CD14-positive monocyte (primary cell): ENCODE measurements around the gene ELP6. TPM values are rescaled to one million over a fixed set of nuclear protein-coding genes. Genes with fewer than 3 reads are reported as not detected.
A peak's percentile ranks its signal among the peaks of the same experiment; 100 is the strongest.

ENCODE experiments used
- DNase-seq, 3 donors: peaks; one replicate each; pipeline ENCODE4 v3.0.0-alpha.2; 2011 to 2022
- H2AFZ ChIP-seq: 2 replicates; pipeline ENCODE4 v1.6.0; 2012; ENCODE audit warnings: mild to moderate bottlenecking, low read depth, low read length, inconsistent platforms; ENCODE audit not compliant: insufficient read depth, poor library complexity, severe bottlenecking
- H3K27ac ChIP-seq, 2 donors: 1 replicate in 1 of 2; 2 replicates in 1 of 2; pipeline ENCODE4 v1.5.1; 2012 to 2013; ENCODE audit warnings: low read length in 2 of 2, control low read depth in 1 of 2, inconsistent platforms in 1 of 2, low read depth in 1 of 2, mild to moderate bottlenecking in 1 of 2
- H3K27me3 ChIP-seq, 2 donors: one replicate each; pipeline versions ENCODE4 v1.6.0 to v1.6.1; 2011 to 2013; ENCODE audit warnings: low read length in 2 of 2; ENCODE audit not compliant: control insufficient read depth in 2 of 2, insufficient read depth in 2 of 2
- H3K36me3 ChIP-seq, 2 donors: replicated peaks in 1 of 2; 1 replicate in 1 of 2; 2 replicates in 1 of 2; pipeline versions ENCODE4 v1.5.1 to v1.6.1; 2012 to 2013; ENCODE audit warnings: low read length in 2 of 2, control low read depth in 1 of 2, inconsistent platforms in 1 of 2, mild to moderate bottlenecking in 1 of 2; ENCODE audit not compliant: insufficient read depth in 2 of 2, control insufficient read depth in 1 of 2
- H3K4me1 ChIP-seq, 2 donors: 1 replicate in 1 of 2; 2 replicates in 1 of 2; pipeline versions ENCODE4 v1.5.1 to v1.6.1; 2012 to 2013; ENCODE audit warnings: low read length in 2 of 2, control low read depth in 1 of 2, inconsistent platforms in 1 of 2, mild to moderate bottlenecking in 1 of 2, moderate library complexity in 1 of 2; ENCODE audit not compliant: insufficient read depth in 2 of 2, control insufficient read depth in 1 of 2
- H3K4me2 ChIP-seq: replicated peaks from 2 replicates; pipeline ENCODE3; 2012; ENCODE audit warnings: low read length, moderate library complexity, mild to moderate bottlenecking; ENCODE audit not compliant: poor library complexity, severe bottlenecking; ENCODE audit errors: extremely low read depth
- H3K4me3 ChIP-seq, 3 experiments: fragments of 200-600 bp in 1 of 3; sonication (generic) in 1 of 3; replicated peaks in 1 of 3; 1 replicate in 2 of 3; 2 replicates in 1 of 3; pipeline ENCODE4 v1.5.1; 2011 to 2013; ENCODE audit warnings: low read length in 3 of 3, mild to moderate bottlenecking in 3 of 3, control low read depth in 2 of 3, low read depth in 2 of 3, inconsistent platforms in 1 of 3, moderate library complexity in 1 of 3
- H3K79me2 ChIP-seq: 2 replicates; pipeline ENCODE4 v1.6.0; 2012; ENCODE audit warnings: mild to moderate bottlenecking, control low read depth, inconsistent platforms, low read length, moderate library complexity; ENCODE audit not compliant: insufficient read depth
- H3K9ac ChIP-seq: 2 replicates; pipeline ENCODE4 v1.6.0; 2017; ENCODE audit warnings: low read length, mild to moderate bottlenecking; ENCODE audit not compliant: insufficient read depth, poor library complexity, severe bottlenecking
- H3K9me3 ChIP-seq, 2 donors: replicated peaks in 1 of 2; 1 replicate in 1 of 2; 2 replicates in 1 of 2; pipeline versions ENCODE4 v1.5.1 to v1.6.1; 2012 to 2013; ENCODE audit warnings: low read length in 2 of 2, control low read depth in 1 of 2; ENCODE audit not compliant: control insufficient read depth in 1 of 2, insufficient read depth in 1 of 2
- H4K20me1 ChIP-seq: 2 replicates; pipeline ENCODE4 v1.6.0; 2012; ENCODE audit warnings: mild to moderate bottlenecking, low read length, control low read depth, moderate library complexity; ENCODE audit not compliant: insufficient read depth
- H3K27ac Mint-ChIP-seq, 7 donors: one replicate each; pipeline ENCODE4 v1.8.0; 2020; ENCODE audit warnings: mild to moderate bottlenecking in 7 of 7, mixed read lengths in 7 of 7, moderate library complexity in 6 of 7, inconsistent platforms in 2 of 7
- H3K27me3 Mint-ChIP-seq, 3 donors: one replicate each; pipeline ENCODE4 v1.8.0; 2021 to 2022; ENCODE audit warnings: low read depth in 3 of 3, mild to moderate bottlenecking in 3 of 3, mixed read lengths in 3 of 3, moderate library complexity in 3 of 3, inconsistent platforms in 1 of 3
- H3K36me3 Mint-ChIP-seq, 2 donors: one replicate each; pipeline ENCODE4 v1.8.0; 2020; ENCODE audit warnings: mixed read lengths in 2 of 2, inconsistent platforms in 1 of 2, mild to moderate bottlenecking in 1 of 2
- H3K4me1 Mint-ChIP-seq: one replicate; pipeline ENCODE4 v1.8.0; 2020; ENCODE audit warnings: mild to moderate bottlenecking, mixed read lengths
- H3K4me3 Mint-ChIP-seq, 2 donors: one replicate each; pipeline ENCODE4 v1.8.0; 2020; ENCODE audit warnings: mild to moderate bottlenecking in 2 of 2, mixed read lengths in 2 of 2, moderate library complexity in 1 of 2
- H3K9me3 Mint-ChIP-seq, 7 donors: one replicate each; pipeline ENCODE4 v1.8.0; 2020 to 2022; ENCODE audit warnings: mixed read lengths in 7 of 7, mild to moderate bottlenecking in 6 of 7, moderate library complexity in 6 of 7, inconsistent platforms in 2 of 7
- WGBS: methylation state at CpG from one replicate; pipeline ENCODE4 v1.1.5; 2013; ENCODE audit warnings: missing lambda C conversion rate; ENCODE audit not compliant: insufficient coverage; 5-methylcytosine and 5-hydroxymethylcytosine counted together
- intact Hi-C, 2 donors: fragments of 100-400 bp; cut with micrococcal nuclease; formaldehyde crosslinking; loops; one replicate each; pipeline versions ENCODE4 v1.15.0 to v1.15.1; 2023
- polyA plus RNA-seq, 3 donors: library from polyadenylated mRNA; depleted of rRNA in 1 of 3; unstranded in 2 of 3; stranded (reverse) in 1 of 3; fragments of 300-500 nt in 2 of 3; fragments of >200 nt in 1 of 3; fragmentation: Illumina TruSeq in 2 of 3; gene quantifications; 1 replicate in 2 of 3; 2 replicates in 1 of 3; pipeline ENCODE4 v1.2.3, GENCODE V29; 2012 to 2021
- TF ChIP-seq, protein P1 (sequence below): fragments of 200-600 bp; IDR thresholded peaks from one replicate; pipeline ENCODE4 v1.8.0; 2022; ENCODE audit warnings: antibody characterized with exemption, mild to moderate bottlenecking

The ELP6 gene
- polyA plus RNA-seq, 3 donors = 14.0 to 18.3 (median 14.9) TPM

DNA sequence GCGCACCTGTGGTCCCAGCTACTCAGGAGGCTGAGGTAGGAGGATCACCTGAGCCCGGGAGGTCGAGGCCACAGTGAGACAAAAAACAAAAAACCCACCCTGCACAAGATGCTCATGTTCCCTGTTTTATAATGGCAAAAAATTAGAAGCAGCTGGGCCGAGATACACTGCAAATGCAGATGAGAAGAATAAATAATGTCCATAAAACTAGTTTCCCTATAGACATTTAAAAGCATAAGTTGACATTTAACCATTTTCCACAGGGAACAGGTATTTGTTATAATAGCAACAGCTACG, 37.2 kb downstream of the ELP6 start:
- no peak for DNase-seq
- H4K20me1 ChIP-seq = peaks cover 37% of the 10 kb centered on the region
- TF ChIP-seq, protein P1, sequence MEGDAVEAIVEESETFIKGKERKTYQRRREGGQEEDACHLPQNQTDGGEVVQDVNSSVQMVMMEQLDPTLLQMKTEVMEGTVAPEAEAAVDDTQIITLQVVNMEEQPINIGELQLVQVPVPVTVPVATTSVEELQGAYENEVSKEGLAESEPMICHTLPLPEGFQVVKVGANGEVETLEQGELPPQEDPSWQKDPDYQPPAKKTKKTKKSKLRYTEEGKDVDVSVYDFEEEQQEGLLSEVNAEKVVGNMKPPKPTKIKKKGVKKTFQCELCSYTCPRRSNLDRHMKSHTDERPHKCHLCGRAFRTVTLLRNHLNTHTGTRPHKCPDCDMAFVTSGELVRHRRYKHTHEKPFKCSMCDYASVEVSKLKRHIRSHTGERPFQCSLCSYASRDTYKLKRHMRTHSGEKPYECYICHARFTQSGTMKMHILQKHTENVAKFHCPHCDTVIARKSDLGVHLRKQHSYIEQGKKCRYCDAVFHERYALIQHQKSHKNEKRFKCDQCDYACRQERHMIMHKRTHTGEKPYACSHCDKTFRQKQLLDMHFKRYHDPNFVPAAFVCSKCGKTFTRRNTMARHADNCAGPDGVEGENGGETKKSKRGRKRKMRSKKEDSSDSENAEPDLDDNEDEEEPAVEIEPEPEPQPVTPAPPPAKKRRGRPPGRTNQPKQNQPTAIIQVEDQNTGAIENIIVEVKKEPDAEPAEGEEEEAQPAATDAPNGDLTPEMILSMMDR = no peak
- Mint-ChIP-seq H3K4me1 (peaks cover 20% of the 10 kb centered on the region), H3K9me3 (peaks cover 0 to 1% (median 0%) of the 10 kb centered on the region in 7 donors), H3K4me3 (peak overlapping the region; percentile 78 to 82), H3K27me3 (no peaks in the 10 kb centered on the region), H3K36me3 (peaks cover 0 to 3% of the 10 kb centered on the region in 2 donors), H3K27ac (peak overlapping the region in 3 of 7 donors; percentile 12 to 75 (median 74))
- H3K9ac ChIP-seq = peak overlapping the region; percentile 73
- no peaks in the 10 kb centered on the region for H3K36me3 ChIP-seq
- H2AFZ ChIP-seq = peak overlapping the region; percentile 92
- WGBS = 100% methylated on average over 1 of the region's 5 CpGs
- no peaks in the 10 kb centered on the region for H3K27me3 ChIP-seq
- H3K79me2 ChIP-seq = peaks cover 40% of the 10 kb centered on the region
- peak overlapping the region; percentile 84 for H3K4me2 ChIP-seq
- peak overlapping the region in 2 of 3 experiments; percentile 89 for H3K4me3 ChIP-seq
- intact Hi-C loops = loop anchor here (1.0 to 5.0 kb wide), 3 partner anchors 36 to 55 kb away; partner anchors contain the start of gene ELP6 (in 2 of the 2)
- peak overlapping the region in 1 of 2 donors; percentile 43 for H3K27ac ChIP-seq
- peaks cover 16 to 23% of the 10 kb centered on the region in 2 donors for H3K4me1 ChIP-seq
- H3K9me3 ChIP-seq = no peaks in the 10 kb centered on the region

DNA sequence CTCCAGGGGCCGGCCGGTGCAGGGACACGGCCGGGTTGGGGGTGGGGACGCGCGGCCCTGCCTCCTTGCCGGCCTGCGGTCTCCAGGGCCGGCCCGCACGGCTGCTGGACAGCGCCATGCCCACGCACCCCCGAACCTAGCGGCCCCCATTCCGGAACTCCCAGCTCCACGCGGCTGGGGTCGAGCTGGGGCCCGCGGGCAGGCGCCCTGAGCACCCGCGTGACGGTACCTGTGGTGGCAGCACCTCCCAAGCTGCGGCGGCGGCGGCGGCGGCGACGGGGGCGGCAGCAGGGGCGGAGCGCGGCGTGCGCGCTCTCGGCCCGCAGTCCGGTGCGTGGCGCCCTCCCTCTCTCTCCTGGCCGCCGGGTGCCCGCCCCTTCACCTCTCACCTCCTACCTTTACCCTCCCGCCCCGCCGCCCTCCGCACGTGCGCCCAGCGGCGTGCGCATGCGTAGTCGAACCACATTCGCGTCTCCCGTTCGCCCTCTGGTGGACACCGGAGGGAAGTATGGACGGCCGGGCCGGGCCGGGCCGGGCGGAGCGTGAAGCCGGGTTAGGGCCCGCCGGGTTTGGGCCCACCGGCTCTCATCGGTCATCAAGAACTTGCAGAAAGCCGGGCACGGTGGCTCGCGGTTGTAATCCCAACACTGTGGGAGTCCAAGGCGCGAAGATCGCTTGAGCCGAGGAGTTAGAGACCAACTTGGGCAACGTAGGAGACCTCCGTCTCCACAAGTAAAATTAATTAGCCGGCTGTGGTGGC, 37.8 kb downstream of the ELP6 start, which contains the start of gene SCAP:
Gene SCAP, minus strand, starts transcription at position 372 of the 760 bp plus-strand sequence. CDS start 32,948 bp downstream, outside the sequence.
- peak within 1 kb of the TSS in 6 of 7 donors; percentile 40 to 80 (median 74) for H3K27ac Mint-ChIP-seq
- H3K9ac ChIP-seq = peak within 1 kb of the TSS; percentile 73
- peak; percentile 80 to 92 (median 91) for DNase-seq
- H2AFZ ChIP-seq = peak within 1 kb of the TSS; percentile 92
- WGBS = under 1% methylated on average over 80 of the region's 88 CpGs
- H3K36me3 ChIP-seq = no peaks in the 10 kb centered on the region
- H3K9me3 Mint-ChIP-seq = peaks cover 0 to 1% (median 0%) of the 10 kb centered on the region in 7 donors
- H3K27me3 ChIP-seq = no peaks in the 10 kb centered on the region
- H3K9me3 ChIP-seq = no peaks in the 10 kb centered on the region
- H3K27me3 Mint-ChIP-seq = no peaks in the 10 kb centered on the region
- TF ChIP-seq, protein P1 = peak; percentile 89
- H3K79me2 ChIP-seq = peaks cover 45% of the 10 kb centered on the region
- peaks cover 22% of the 10 kb centered on the region for H3K4me1 Mint-ChIP-seq
- peaks cover 0 to 3% of the 10 kb centered on the region in 2 donors for H3K36me3 Mint-ChIP-seq
- intact Hi-C loops = loop anchor here (1.0 to 5.0 kb wide), 3 partner anchors 37 to 55 kb away; partner anchors contain the start of gene ELP6 (in 2 of the 2)
- peak within 1 kb of the TSS; percentile 84 for H3K4me2 ChIP-seq
- H3K4me1 ChIP-seq = peaks cover 16 to 23% of the 10 kb centered on the region in 2 donors
- H3K4me3 Mint-ChIP-seq = peak within 1 kb of the TSS; percentile 82 to 92
- peak within 1 kb of the TSS in 1 of 2 donors; percentile 43 for H3K27ac ChIP-seq
- peak within 1 kb of the TSS; percentile 83 to 89 (median 89) for H3K4me3 ChIP-seq
- H4K20me1 ChIP-seq = peaks cover 42% of the 10 kb centered on the region
